Hepatocyte (in vitro differentiated cells): ENCODE results near the gene COPS6. TPM values are rescaled to one million over a fixed set of nuclear protein-coding genes. Genes with fewer than 3 reads are reported as not detected.

Source experiments
- DNase-seq: peaks from one replicate; pipeline ENCODE4 v3.0.0-alpha.2; 2016; ENCODE audit warnings: low spot score
- H2AFZ ChIP-seq: fragments of 200-600 bp; sonication (generic); 2 replicates; pipeline ENCODE4 v1.6.0; 2016; ENCODE audit warnings: antibody characterized with exemption, mild to moderate bottlenecking
- H3K27ac ChIP-seq: fragments of 200-600 bp; sonication (generic); 2 replicates; pipeline ENCODE4 v1.5.1; 2016; ENCODE audit warnings: mild to moderate bottlenecking
- H3K27me3 ChIP-seq: fragments of 200-600 bp; sonication (generic); 2 replicates; pipeline ENCODE4 v1.6.1; 2016
- H3K36me3 ChIP-seq: fragments of 200-600 bp; sonication (generic); replicated peaks from 2 replicates; pipeline ENCODE4 v1.5.1; 2016; ENCODE audit warnings: low read depth; ENCODE audit not compliant: insufficient read depth
- H3K4me1 ChIP-seq: fragments of 200-600 bp; sonication (generic); 2 replicates; pipeline ENCODE4 v1.5.1; 2016; ENCODE audit warnings: mild to moderate bottlenecking, moderate library complexity; ENCODE audit not compliant: insufficient read depth
- H3K4me2 ChIP-seq: fragments of 200-600 bp; sonication (generic); 2 replicates; pipeline ENCODE4 v1.6.0; 2016
- H3K4me3 ChIP-seq: fragments of 200-600 bp; sonication (generic); 2 replicates; pipeline ENCODE4 v1.5.1; 2016; ENCODE audit warnings: mild to moderate bottlenecking
- H3K79me2 ChIP-seq: fragments of 200-600 bp; sonication (generic); 2 replicates; pipeline ENCODE4 v1.6.0; 2017; ENCODE audit warnings: mild to moderate bottlenecking
- H3K9me2 ChIP-seq: fragments of 200-600 bp; sonication (generic); replicated peaks from 2 replicates; pipeline ENCODE4 v1.6.0; 2017; ENCODE audit warnings: mild to moderate bottlenecking; ENCODE audit not compliant: insufficient read depth
- H3K9me3 ChIP-seq: fragments of 200-600 bp; sonication (generic); 2 replicates; pipeline ENCODE4 v1.5.1; 2016; ENCODE audit warnings: low read depth, mild to moderate bottlenecking
- H4K20me1 ChIP-seq: fragments of 200-600 bp; sonication (generic); 2 replicates; pipeline ENCODE4 v1.6.0; 2016; ENCODE audit warnings: mild to moderate bottlenecking; ENCODE audit not compliant: insufficient read depth, poor library complexity, severe bottlenecking
- EZH2 ChIP-seq: fragments of 200-600 bp; sonication (generic); IDR thresholded peaks from 2 replicates; pipeline ENCODE4 v1.6.1; 2016; ENCODE audit warnings: antibody characterized with exemption, mild to moderate bottlenecking, borderline replicate concordance
- EZH2phosphoT487 ChIP-seq: fragments of 200-600 bp; sonication (generic); IDR thresholded peaks from one replicate; pipeline ENCODE4 v1.6.1; 2018; ENCODE audit warnings: antibody characterized with exemption, mild to moderate bottlenecking, low read depth, moderate library complexity; ENCODE audit not compliant: unreplicated experiment, severe bottlenecking
- WGBS: methylation state at CpG from one replicate; pipeline ENCODE4 v1.1.6; 2016; ENCODE audit warnings: low lambda C conversion rate; ENCODE audit errors: missing lambda C conversion rate; 5-methylcytosine and 5-hydroxymethylcytosine counted together
- polyA plus RNA-seq: library from polyadenylated mRNA; unstranded; fragments of >200 nt; fragmentation: Nextera tagmentation; extraction: Ambion mirVana; gene quantifications from 2 replicates; pipeline ENCODE4 v1.2.1, GENCODE V29; 2016
- total RNA-seq: library from RNA; depleted of rRNA; stranded (reverse); fragments of >200 nt; gene quantifications from 2 replicates; pipeline ENCODE4 v1.2.3, GENCODE V29; 2014
- TF ChIP-seq, protein P1 (sequence below): fragments of 200-600 bp; sonication (generic); IDR thresholded peaks from 2 replicates; pipeline ENCODE4 v1.5.1; 2016; ENCODE audit warnings: antibody characterized with exemption, mild to moderate bottlenecking; ENCODE audit not compliant: poor library complexity

Gene COPS6
- total and polyA plus RNA-seq, 2 experiments from 2014 or later, result 41.9 to 163 TPM

DNA sequence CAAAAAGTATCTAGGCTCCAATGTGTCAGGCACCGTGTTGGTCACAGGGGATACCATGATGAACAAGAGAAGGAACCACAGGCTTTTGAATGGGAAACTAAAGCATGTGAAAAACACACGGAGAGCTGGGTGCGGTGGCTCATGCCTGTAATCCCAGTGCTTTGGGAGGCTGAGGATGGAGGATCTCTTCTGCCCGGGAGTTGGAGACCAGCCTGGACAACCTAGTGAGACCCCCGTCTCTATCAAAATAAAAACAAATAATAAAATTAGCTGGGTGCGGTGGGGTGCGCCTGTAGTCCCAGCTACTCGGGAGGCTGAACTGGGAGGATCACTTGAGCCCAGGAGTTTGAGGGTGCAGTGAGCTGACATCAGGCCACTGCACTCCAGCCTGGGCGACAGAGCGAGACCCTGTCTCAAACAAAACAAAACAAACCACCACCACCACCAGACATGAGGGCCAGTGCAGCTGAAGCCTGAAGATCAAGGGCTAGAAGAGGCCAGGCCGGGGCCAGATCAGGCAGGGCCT lies 611 bp upstream of the COPS6 start:
- DNase-seq, result no peak
- Histone ChIP-seq H3K4me3 (peak overlapping the region; percentile 70), H3K36me3 (no peaks in the 10 kb centered on the region), H3K4me2 (peak overlapping the region; percentile 87), H2AFZ (peak overlapping the region; percentile 91), H3K9me2 (no peaks in the 10 kb centered on the region), H3K27me3 (no peaks in the 10 kb centered on the region), H3K4me1 (peaks cover 20% of the 10 kb centered on the region), H4K20me1 (no peaks in the 10 kb centered on the region), H3K9me3 (no peaks in the 10 kb centered on the region), H3K79me2 (peaks cover 15% of the 10 kb centered on the region), H3K27ac (peak overlapping the region; percentile 91)
- TF ChIP-seq, protein P1, sequence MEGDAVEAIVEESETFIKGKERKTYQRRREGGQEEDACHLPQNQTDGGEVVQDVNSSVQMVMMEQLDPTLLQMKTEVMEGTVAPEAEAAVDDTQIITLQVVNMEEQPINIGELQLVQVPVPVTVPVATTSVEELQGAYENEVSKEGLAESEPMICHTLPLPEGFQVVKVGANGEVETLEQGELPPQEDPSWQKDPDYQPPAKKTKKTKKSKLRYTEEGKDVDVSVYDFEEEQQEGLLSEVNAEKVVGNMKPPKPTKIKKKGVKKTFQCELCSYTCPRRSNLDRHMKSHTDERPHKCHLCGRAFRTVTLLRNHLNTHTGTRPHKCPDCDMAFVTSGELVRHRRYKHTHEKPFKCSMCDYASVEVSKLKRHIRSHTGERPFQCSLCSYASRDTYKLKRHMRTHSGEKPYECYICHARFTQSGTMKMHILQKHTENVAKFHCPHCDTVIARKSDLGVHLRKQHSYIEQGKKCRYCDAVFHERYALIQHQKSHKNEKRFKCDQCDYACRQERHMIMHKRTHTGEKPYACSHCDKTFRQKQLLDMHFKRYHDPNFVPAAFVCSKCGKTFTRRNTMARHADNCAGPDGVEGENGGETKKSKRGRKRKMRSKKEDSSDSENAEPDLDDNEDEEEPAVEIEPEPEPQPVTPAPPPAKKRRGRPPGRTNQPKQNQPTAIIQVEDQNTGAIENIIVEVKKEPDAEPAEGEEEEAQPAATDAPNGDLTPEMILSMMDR, result no peak
- TF ChIP-seq EZH2phosphoT487 (no peak), EZH2 (no peak)
- 86% methylated on average over 11 of the region's 11 CpGs for WGBS

DNA sequence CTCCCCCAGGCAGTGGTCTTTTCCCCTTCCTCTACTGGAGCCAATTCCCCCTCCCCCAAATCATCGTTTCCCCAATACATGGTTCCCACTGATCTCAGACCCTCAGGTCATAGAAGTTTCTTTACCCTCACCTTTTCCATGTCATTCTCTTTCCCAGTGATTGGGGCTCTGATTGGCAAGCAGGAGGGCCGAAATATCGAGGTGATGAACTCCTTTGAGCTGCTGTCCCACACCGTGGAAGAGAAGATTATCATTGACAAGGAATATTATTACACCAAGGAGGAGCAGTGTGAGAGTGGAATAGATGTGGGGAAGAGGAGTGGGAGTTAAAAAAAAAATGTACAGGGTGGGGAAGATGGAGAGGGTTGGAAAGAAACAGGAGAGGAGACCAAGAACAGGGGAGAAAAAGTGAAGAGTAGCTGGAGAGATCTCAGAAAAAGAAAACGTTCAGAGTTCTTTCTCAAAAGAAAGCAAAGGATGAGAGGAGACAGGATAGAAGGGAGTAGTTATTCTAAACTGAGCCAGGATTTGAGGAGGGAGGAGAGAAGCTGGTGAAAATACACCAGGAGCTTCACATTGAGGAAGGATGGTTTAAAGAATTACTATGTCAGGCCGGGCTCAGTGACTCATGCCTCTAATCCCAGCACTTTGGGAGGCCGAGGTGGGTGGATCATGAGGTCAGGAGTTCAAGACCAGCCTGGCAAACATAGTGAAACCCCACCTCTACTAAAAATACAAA lies 858 bp downstream of the COPS6 start:
- Histone ChIP-seq H3K4me1 (peaks cover 20% of the 10 kb centered on the region), H3K9me2 (no peaks in the 10 kb centered on the region), H2AFZ (peak overlapping the region; percentile 91), H4K20me1 (no peaks in the 10 kb centered on the region), H3K4me3 (peak overlapping the region; percentile 70), H3K36me3 (no peaks in the 10 kb centered on the region), H3K79me2 (peaks cover 15% of the 10 kb centered on the region), H3K27me3 (no peaks in the 10 kb centered on the region), H3K4me2 (peak overlapping the region; percentile 87), H3K9me3 (no peaks in the 10 kb centered on the region), H3K27ac (peak overlapping the region; percentile 91)
- WGBS, result 34% methylated on average over 7 of the region's 7 CpGs
- TF ChIP-seq, protein P1, result no peak
- TF ChIP-seq EZH2phosphoT487 (no peak), EZH2 (no peak)
- DNase-seq, result no peak

DNA sequence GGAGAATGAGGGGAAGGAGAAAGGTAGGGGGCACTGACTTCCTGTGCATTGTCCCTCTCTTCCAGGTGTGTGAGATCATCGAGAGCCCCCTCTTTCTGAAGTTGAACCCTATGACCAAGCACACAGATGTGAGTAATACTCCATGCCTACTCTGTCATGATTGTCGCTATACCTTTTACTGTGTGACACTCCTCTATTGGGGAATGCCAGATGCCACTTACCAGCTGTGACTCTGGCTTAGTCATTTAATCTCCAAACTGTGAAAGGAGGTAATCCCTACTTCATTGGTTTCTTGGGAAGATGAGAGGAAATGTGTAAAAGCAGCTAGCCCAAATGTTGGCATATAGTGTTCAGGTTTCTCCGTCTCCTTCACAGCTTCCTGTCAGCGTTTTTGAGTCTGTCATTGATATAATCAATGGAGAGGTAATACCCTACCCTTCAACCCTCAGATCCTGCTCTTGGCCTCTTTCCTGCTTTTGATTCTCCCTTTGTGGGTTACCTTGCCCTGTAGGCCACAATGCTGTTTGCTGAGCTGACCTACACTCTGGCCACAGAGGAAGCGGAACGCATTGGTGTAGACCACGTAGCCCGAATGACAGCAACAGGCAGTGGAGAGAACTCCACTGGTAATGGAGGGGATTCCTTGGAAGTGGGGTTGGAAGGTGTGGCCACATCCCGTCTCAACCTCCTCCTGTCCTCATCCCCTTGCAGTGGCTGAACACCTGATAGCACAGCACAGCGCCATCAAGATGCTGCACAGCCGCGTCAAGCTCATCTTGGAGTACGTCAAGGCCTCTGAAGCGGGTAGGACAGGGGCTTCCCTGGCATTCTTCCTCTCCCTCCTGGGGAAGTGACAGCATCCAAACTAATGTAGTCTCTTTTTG lies 2.0 kb downstream of the COPS6 start:
- Histone ChIP-seq H3K9me2 (no peaks in the 10 kb centered on the region), H3K27me3 (no peaks in the 10 kb centered on the region), H3K36me3 (no peaks in the 10 kb centered on the region), H3K9me3 (no peaks in the 10 kb centered on the region), H3K27ac (peak overlapping the region; percentile 91), H3K79me2 (peaks cover 15% of the 10 kb centered on the region), H2AFZ (no peak overlapping the region), H4K20me1 (peaks cover 2% of the 10 kb centered on the region), H3K4me3 (no peak overlapping the region), H3K4me1 (peaks cover 20% of the 10 kb centered on the region), H3K4me2 (no peak overlapping the region)
- no peak for DNase-seq
- 88% methylated on average over 14 of the region's 14 CpGs for WGBS
- TF ChIP-seq EZH2phosphoT487 (no peak), EZH2 (no peak)
- TF ChIP-seq, protein P1, result no peak
